DMS114 treated with DMSO at 0.1 percent for 48 hours (cell line): Measurements from ENCODE around the gene ADCY9.
"Not testable (repeated sequence)": the region's sequence is repeated elsewhere in the genome, so short reads cannot be mapped to it uniquely, and the experiment has no call there.

ENCODE experiments used
- DNase-seq: peaks from one replicate; lab custom pipeline; 2025; ENCODE audit not compliant: unreplicated experiment; lab: John Stamatoyannopoulos, UW

ADCY9 gene

GRCh38 chr16:4038448-4038847 is 77.8 kb downstream of the ADCY9 start:
- DNase-seq, result no peak

DNA sequence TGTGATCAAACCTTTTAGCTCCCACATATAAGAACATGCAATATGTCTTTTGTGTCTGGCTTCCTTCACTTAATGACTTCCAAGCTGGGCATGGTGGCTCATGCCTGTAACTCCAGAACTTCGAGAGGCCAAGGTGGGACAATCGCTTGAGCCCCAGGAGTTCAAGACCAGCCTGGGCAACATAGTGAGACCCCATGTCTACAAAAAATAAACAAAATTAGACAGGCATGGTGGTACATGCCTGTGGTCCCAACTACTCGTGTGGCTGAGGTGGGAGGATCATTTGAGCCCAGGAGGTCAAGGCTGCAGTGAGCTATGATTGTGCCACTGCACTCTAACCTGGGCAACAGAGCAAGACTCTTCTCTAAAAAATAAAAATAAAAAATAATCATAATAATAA is 79.3 kb downstream of the ADCY9 start:
- not testable (repeated sequence) for DNase-seq

- no peak for DNase-seq
Measured at GRCh38 chr16:4034963-4035362, 81.3 kb downstream of the ADCY9 start.

- DNase-seq, result no peak
Measured at GRCh38 chr16:4033951-4034350, 82.3 kb downstream of the ADCY9 start.

DNA sequence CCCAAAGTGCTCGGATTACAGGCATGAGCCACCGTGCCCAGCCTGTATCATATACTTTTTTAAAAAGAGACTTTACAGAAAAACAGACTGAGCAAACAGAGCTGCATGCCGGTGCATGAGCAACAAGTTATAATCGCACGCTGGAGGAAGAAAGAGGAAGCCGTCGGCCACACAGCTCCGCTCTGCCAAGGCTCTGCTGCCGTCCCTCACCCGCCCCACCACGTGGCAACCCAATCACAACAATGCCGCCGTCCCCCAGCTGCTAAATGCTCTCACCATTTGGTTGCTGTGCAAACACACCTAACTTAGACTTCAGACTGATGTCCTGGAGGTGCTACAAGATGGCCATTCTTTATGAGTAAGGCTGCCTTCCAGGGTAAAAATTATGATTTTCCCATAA is 83.5 kb downstream of the ADCY9 start:
- DNase-seq, result no peak

GRCh38 chr16:4028144-4028543 is 88.1 kb downstream of the ADCY9 start:
- DNase-seq, result no peak

DNA sequence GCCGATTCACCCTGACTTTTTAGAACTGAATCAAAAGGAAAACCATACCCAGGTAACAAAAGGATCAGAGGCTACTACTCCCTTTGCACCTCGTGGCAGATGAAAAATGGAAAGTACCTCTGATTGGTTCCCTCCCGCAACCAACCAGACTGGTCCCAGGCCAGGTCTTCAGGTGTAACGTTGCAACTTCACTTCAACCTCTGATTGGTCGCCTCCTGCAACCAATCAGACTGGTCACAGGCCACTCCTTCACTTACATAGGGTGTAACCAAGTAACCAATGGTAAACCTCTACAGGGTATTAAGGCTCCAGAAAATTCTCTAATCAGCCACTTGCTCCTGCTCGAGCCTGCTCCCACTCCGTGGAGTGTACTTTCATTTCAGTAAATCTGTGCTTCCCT is 89.4 kb downstream of the ADCY9 start:
- DNase-seq, result no peak

DNA sequence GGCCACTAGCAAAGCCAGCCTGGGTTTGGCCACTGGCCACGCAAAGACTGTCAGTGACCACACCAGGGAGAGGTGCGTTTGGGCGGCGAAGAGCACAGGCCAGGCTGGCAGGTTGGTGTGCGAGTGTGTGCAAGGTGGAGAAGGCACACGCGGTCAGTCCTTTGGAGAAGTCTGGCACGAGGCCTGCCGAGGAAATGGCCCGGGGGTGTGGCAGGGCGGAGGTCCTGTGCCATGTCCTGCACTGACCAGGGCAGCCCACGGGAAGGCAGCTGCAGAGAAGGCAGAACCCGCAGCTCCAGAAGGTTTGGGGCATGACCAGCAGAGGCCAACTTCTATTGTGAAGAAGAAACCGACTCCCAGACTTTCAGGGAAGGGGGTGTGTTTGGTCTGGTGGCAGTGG is 90.8 kb downstream of the ADCY9 start:
- DNase-seq, result no peak

- no peak for DNase-seq
Measured at GRCh38 chr16:4021916-4022315, 94.3 kb downstream of the ADCY9 start.

- DNase-seq, result no peak
Measured at GRCh38 chr16:4021070-4021779, 95.0 kb downstream of the ADCY9 start.

GRCh38 chr16:4019371-4019791 is 96.9 kb downstream of the ADCY9 start:
- no peak for DNase-seq

DNA sequence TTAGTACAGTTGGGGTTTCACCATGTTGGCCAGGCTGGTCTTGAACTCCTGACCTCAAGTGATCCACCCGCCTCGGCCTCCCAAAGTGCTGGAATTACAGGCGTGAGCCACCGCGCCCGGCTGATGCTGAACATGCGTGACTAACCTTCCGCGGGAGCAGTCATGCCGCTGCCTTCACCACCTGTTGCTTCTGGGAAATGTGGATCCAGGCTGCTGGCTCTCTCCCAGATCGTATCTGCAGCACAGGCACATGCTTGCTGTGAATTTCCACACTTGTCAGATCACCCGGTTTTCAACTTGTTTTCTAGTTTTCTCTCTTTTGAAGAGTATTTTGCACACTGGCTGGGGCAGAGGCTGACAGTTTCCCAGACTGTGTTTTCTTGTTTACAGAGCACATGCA is 97.9 kb downstream of the ADCY9 start:
- no peak for DNase-seq

DNA sequence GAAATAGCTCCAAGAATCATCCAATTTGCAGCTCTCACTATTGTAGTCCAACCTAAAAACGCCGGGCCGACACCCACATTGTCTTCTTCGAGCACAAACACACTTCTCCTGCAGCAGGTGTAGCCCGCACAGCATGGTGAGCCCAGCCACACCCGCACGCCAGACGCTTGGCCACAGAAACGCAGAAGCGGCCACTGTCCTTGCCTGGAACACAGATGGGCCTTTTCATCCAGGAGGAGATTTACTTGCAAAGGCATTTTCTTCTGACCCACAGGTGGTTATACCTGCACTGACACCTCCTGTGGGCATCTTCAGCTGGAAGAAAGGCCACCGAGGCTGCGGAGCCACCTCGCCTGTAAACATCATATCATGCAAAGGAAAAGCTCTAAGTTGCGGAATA is 98.4 kb downstream of the ADCY9 start:
- no peak for DNase-seq

DNA sequence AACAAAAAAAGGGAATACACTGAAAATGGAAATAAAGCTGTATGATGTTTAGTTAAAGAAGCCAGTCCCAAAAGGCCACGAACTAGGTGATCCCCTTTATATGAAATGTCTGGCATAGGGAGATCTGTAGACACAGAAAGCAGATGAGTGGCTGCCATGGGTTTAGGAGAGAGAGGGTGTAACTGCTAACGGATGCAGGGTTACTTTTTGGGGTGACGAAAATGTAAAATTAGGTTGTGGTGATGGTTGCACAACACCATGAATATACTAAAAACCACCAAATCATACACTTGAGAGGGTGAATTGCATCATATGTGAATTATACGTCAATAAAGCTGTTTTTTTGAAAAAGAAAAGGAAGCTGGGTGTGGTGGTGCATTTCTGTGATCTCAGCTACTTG is 99.6 kb downstream of the ADCY9 start:
- DNase-seq, result no peak

- no peak for DNase-seq
Measured at GRCh38 chr16:4016005-4016352, 100.3 kb downstream of the ADCY9 start.

DNA sequence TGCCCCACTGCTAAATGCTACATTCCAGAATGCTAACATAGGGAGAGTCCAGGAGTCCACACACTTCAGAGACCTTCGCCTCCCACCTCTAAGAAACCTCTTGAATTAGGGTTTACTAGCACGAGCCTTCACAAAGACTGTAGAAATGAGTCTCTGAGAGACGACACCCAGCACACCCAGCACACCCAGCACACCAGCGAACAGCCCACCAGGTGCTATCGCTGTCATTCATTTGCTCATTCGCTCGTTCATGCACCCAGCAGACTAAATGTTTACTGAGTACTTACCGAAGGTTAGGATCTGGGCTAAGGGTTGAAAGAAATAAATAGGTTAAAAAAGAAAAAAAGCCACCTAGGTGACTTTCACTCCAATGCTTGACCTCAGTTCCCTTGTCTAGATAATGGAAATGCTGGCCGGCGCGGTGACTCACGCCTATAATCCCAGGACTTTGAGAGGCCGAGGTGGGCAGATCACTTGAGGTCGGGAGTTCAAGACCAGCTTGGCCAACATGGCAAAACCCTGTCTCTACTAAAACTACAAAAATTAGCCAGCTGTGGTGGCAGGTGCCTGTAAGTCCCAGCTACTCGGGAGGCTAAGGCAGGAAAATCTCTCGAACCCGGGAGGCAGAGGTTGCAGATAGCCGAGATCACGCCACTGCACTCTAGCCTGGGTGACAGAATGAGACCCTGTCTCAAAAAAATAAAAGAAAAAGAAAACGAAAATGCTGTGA is 100.8 kb downstream of the ADCY9 start:
- no peak for DNase-seq

DNA sequence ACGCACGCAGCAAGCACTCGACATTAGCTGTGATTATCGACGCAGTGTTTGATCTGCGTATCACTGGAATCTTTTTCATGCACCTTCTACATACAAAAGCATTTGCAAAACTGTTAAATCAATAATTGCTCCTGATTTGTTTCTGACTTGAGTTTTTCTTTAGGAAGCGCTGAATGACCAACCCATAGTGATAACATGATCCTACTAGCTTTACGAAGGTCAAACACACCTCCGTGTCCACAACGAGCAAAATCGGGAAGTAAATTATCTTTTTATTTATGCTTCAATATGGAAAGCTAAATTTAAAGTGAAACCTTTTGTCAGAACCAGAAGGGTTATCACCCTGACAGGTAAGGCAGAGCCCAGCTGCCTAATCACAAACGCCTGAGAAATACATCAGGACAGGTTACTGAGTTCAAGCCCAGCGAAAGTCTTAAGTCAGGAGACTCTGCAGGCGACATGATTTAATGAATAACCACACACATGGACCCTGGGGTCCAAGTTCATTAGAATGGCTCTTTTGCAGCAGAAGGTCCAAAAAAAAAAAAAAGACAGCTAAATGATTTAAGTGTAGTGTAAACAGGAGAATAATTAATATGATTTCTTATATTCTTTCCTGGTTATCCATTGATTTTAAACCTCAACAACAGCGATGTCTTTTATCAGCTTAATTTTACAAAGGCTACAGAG is 104.2 kb downstream of the ADCY9 start:
- no peak for DNase-seq

DNA sequence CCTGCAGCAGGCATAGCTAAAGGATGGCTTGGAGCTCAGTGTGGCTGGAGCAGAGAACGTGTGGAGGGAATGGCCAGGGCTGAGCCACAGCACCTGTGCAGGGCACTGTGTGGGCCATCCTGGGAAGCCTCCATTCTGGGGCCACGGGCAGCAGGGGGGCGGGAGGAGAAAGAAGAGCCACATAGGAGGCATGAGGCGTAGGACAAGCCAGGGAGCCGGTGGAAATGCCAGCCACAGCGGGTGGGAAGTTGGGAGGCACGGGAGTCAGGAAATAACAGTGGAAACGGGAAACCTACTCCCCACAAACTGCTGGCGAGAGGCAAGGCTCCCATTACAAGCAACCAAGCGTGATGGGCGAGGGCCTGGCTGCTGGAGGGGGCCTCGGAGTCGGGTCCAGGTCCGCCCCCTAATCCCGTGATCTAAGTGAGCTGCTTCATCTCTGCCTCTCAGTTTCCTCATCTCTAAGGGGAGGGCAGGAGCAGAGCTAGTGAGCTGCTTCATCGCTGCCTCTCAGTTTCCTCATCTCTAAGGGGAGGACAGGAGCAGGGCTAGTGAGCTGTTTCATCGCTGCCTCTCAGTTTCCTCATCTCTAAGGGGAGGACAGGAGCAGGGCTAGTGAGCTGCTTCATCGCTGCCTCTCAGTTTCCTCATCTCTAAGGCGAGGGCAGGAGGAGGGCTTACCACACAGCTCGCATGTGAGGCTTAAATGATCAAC is 104.9 kb downstream of the ADCY9 start:
- no peak for DNase-seq

GRCh38 chr16:4010225-4011158 is 105.8 kb downstream of the ADCY9 start:
- DNase-seq, result no peak

GRCh38 chr16:4009177-4009576 is 107.1 kb downstream of the ADCY9 start:
- DNase-seq, result no peak

- DNase-seq, result no peak
Measured at GRCh38 chr16:4008116-4008515, 108.1 kb downstream of the ADCY9 start.
